Measurements from ENCODE around the gene DMD. TPM values are rescaled to one million over a fixed set of nuclear protein-coding genes. Genes with fewer than 3 reads are reported as not detected.

The DMD gene
- total RNA-seq, 1 experiment from 2014 or later, result 2.2 TPM

DNA sequence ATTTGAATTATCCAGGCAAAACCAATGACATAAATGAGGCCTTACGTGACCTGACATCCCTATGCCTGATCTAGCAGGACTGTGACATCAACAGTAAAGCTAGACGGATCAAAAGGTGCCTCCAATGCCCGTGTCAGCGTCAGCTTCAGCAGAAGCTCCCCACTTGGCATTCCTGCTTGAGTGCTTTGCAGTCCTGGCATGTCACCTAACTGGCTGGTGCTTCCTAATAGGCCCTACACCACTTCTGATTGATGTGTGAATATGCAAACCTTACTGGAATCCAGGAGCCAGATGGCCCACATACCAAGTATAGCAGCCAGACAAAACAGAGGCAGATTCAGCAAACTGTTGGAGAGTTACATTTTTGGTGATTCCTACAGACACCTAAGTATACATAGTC is 224.2 kb downstream of the DMD start:
- POLR2A ChIA-PET, result no interaction called here
- Histone ChIP-seq H3K27me3 (ENCODE audit: control insufficient read depth, insufficient read depth, low read length) (no peaks in the 10 kb centered on the region), H3K27ac (ENCODE audit: low read length) (no peak overlapping the region), H3K4me3 (ENCODE audit: low read depth in 2 of 2, low read length in 2 of 2) (no peak overlapping the region), H3K36me3 (ENCODE audit: control insufficient read depth, insufficient read depth, low read length) (no peaks in the 10 kb centered on the region), H3K9me3 (ENCODE audit: control insufficient read depth, insufficient read depth, low read depth, low read length) (no peaks in the 10 kb centered on the region), H3K4me1 (ENCODE audit: control insufficient read depth, insufficient read depth, low read length) (no peaks in the 10 kb centered on the region)
- no peak for DNase-seq (ENCODE audit: low read depth, low spot score)
- no TSS peak for BruUV-seq (replicated peaks)
- CTCF ChIA-PET, result no interaction called here
- in situ Hi-C loops (cut with HindIII; ENCODE audit: low pct_unique_long_range_greater_than_20kb, low sequenced_read_pairs), result no loop called here
- intact Hi-C loops (cut with micrococcal nuclease; ENCODE audit: unreplicated experiment), result no loop called here
- no peak for ATAC-seq
- no peak for TF ChIP-seq POLR2AphosphoS5 (IDR thresholded peaks at IDR 0.05; ENCODE audit: low read depth, low read length)
- TF ChIP-seq TCF7L2 (IDR thresholded peaks at IDR 0.05; ENCODE audit: low read depth, low read length), result no peak
- no peak for TF ChIP-seq SIN3A (IDR thresholded peaks at IDR 0.05; ENCODE audit: borderline replicate concordance, insufficient read depth, low read depth, low read length)
- TF ChIP-seq, protein P1, sequence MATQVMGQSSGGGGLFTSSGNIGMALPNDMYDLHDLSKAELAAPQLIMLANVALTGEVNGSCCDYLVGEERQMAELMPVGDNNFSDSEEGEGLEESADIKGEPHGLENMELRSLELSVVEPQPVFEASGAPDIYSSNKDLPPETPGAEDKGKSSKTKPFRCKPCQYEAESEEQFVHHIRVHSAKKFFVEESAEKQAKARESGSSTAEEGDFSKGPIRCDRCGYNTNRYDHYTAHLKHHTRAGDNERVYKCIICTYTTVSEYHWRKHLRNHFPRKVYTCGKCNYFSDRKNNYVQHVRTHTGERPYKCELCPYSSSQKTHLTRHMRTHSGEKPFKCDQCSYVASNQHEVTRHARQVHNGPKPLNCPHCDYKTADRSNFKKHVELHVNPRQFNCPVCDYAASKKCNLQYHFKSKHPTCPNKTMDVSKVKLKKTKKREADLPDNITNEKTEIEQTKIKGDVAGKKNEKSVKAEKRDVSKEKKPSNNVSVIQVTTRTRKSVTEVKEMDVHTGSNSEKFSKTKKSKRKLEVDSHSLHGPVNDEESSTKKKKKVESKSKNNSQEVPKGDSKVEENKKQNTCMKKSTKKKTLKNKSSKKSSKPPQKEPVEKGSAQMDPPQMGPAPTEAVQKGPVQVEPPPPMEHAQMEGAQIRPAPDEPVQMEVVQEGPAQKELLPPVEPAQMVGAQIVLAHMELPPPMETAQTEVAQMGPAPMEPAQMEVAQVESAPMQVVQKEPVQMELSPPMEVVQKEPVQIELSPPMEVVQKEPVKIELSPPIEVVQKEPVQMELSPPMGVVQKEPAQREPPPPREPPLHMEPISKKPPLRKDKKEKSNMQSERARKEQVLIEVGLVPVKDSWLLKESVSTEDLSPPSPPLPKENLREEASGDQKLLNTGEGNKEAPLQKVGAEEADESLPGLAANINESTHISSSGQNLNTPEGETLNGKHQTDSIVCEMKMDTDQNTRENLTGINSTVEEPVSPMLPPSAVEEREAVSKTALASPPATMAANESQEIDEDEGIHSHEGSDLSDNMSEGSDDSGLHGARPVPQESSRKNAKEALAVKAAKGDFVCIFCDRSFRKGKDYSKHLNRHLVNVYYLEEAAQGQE (IDR thresholded peaks at IDR 0.05; ENCODE audit: insufficient read depth in 1 of 2, low read depth in 2 of 2, low read length in 1 of 2), result no peak
- TF ChIP-seq, protein P2, sequence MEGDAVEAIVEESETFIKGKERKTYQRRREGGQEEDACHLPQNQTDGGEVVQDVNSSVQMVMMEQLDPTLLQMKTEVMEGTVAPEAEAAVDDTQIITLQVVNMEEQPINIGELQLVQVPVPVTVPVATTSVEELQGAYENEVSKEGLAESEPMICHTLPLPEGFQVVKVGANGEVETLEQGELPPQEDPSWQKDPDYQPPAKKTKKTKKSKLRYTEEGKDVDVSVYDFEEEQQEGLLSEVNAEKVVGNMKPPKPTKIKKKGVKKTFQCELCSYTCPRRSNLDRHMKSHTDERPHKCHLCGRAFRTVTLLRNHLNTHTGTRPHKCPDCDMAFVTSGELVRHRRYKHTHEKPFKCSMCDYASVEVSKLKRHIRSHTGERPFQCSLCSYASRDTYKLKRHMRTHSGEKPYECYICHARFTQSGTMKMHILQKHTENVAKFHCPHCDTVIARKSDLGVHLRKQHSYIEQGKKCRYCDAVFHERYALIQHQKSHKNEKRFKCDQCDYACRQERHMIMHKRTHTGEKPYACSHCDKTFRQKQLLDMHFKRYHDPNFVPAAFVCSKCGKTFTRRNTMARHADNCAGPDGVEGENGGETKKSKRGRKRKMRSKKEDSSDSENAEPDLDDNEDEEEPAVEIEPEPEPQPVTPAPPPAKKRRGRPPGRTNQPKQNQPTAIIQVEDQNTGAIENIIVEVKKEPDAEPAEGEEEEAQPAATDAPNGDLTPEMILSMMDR (IDR thresholded peaks at IDR 0.05), result no peak

DNA sequence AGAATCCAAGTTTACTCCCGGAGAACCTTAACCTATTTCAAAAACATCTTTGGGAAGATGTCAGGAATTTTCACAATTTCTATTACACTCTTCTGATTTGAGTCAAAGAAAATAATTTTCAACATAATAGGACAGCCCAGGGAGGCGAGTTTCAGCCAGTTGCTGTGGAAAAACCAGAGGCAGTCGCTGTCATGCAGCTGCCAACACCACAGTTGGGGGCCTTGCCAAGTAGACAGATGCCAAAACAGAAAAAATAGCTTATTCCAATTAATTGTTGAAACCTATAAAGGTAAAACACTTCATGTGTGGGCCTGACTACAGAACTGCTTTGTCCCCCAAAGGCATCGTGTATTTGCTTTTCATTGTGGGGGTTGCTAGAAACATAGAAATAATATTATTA is 225.8 kb downstream of the DMD start:
- ChIA-PET POLR2A (no interaction called here), CTCF (no interaction called here)
- Histone ChIP-seq H3K27me3 (ENCODE audit: control insufficient read depth, insufficient read depth, low read length) (no peaks in the 10 kb centered on the region), H3K9me3 (ENCODE audit: control insufficient read depth, insufficient read depth, low read depth, low read length) (no peaks in the 10 kb centered on the region), H3K4me3 (ENCODE audit: low read depth in 2 of 2, low read length in 2 of 2) (no peak overlapping the region), H3K36me3 (ENCODE audit: control insufficient read depth, insufficient read depth, low read length) (no peaks in the 10 kb centered on the region), H3K27ac (ENCODE audit: low read length) (no peak overlapping the region), H3K4me1 (ENCODE audit: control insufficient read depth, insufficient read depth, low read length) (no peaks in the 10 kb centered on the region)
- in situ Hi-C loops (cut with HindIII; ENCODE audit: low pct_unique_long_range_greater_than_20kb, low sequenced_read_pairs) (no loop called here), intact Hi-C loops (cut with micrococcal nuclease; ENCODE audit: unreplicated experiment) (no loop called here)
- no peak for TF ChIP-seq POLR2AphosphoS5 (IDR thresholded peaks at IDR 0.05; ENCODE audit: low read depth, low read length)
- TF ChIP-seq TCF7L2 (IDR thresholded peaks at IDR 0.05; ENCODE audit: low read depth, low read length), result no peak
- TF ChIP-seq, protein P1 (IDR thresholded peaks at IDR 0.05; ENCODE audit: insufficient read depth in 1 of 2, low read depth in 2 of 2, low read length in 1 of 2), result no peak
- no peak for TF ChIP-seq SIN3A (IDR thresholded peaks at IDR 0.05; ENCODE audit: borderline replicate concordance, insufficient read depth, low read depth, low read length)
- TF ChIP-seq, protein P2 (IDR thresholded peaks at IDR 0.05), result no peak
- BruUV-seq (replicated peaks), result no TSS peak
- DNase-seq (ENCODE audit: low read depth, low spot score), result no peak
- no peak for ATAC-seq

Data from Panc1 (cell line).